CD4-positive, alpha-beta T cell treated with Interleukin-21 for 1 hour (primary cell): ENCODE data around the gene PPP2R5C.
A peak's percentile ranks its signal among the peaks of the same experiment; 100 is the strongest.

Experiments used
- DNase-seq: peaks from one replicate; pipeline ENCODE4 v3.0.0-alpha.2; 2020

The PPP2R5C gene

DNA sequence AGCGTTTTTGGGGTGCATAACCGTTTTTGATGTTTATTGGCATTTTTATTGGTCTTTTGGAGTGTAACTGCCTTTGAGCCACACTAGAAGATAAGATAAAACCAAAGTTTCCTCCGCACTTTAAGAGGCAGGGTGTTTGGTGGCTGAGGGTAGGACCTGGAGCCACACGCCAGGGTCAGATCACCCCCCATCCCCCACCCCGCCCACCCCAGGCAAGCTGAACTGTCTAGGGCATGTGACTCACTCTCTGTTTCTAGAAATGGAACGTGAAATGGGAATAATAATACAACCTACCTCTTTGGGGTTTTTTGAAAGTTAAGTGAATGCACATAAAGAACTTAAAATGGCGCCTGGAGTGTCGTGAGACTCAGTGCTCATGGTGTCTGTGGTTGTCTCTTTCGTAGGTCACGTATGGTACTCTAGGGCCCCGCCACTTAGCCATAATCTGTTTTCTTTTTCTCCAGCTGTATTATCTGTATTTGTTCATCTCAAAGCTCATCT is 56.0 kb downstream of the PPP2R5C start:
- DNase-seq: peak; percentile 71

DNA sequence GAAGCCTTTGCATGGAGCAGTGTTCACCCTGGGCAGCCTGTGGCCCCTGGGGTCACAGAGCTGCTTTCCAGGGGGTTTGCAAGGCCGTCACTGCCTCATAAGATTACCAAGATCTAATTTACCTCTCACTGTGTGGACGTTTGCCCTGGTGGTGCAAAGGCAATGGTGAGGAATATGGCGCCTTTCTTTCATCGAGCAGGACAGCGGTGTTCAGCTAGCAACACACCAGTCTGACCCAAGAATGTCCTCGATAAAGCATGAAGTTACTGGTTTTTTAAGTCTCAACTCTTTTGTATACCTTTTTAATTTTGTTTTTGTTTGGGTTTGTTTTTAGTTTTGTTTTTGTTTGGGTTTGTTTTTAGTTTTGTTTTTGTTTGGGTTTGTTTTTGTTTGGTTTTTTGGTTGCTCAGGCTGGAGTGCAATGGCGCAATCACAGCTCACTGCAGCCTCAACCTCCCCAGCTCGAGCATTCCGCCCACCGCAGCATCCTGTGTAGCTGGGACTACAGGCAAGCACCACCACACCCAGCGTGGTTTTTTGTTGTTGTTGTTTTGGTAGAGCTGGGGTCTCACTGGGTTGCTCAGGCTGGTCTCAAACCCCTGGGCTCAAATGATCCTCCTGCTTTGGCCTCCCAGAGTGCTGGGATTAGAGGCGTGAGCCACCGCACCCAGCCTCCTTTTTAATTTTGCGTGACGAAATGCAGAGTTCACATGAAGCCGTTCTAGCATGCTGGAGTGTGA is 57.9 kb downstream of the PPP2R5C start:
- DNase-seq: peak; percentile 94

DNA sequence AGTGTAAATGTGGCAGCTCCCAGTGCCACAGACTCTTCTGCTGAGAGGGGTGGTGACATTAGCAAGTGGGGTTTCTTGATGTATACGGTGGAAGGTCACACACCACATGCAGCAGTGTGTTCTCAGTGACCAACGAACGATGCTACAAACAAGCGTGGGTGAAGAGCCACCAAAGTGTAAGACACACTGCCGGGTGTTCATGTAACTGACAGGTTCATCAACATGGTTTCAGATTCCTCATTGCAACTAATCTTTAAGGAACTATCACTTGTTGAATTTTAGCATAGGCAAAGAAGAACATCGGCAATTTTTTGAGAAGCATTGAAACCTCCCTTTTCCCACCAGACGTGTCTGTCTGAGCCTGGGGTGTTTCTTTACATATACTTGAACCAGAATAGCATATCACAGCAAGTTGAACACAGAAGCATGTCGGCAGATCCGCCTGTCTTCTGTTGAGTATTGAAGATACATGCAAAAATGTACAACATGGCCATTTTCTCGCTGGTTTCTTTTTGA is 58.8 kb downstream of the PPP2R5C start:
- peak; percentile 79 for DNase-seq

DNA sequence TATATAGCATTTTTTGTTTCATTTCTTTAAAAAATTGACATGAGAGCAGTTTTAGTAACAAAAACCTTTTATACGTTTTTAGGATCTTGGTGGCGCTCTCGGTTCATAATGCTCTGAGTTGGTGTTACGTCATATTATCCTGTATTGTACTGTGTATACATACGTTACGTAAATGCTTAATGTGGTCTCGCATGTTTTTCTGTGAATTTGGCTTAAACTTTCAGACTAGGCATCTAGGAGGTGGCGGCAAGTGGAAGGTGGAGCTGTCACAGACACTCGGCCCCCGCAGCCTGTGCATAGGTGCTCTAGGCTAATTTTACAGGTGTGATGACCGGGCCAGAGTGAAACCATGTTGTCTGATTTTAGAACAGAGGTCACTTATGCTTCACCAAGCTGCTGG is 60.0 kb downstream of the PPP2R5C start:
- DNase-seq: peak; percentile 93

DNA sequence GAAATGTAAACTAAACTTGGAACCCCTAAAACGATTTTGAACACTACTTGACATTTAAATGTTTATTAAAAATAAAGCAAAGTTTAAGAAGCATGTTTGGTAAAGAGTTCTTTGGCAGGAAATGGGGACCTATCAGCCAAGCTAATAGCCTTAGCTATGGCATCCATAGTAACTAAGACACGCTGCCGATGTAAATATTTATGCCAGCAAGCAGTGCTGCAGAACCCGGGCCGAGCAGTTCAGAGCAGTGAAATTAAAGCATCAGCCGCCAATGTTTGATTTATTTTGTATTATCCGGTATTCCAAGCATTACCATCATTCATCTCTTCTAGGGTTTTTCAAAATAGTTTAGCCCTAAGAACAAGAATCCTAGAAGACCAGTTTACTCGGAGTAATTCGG is 61.6 kb downstream of the PPP2R5C start:
- peak; percentile 84 for DNase-seq

DNA sequence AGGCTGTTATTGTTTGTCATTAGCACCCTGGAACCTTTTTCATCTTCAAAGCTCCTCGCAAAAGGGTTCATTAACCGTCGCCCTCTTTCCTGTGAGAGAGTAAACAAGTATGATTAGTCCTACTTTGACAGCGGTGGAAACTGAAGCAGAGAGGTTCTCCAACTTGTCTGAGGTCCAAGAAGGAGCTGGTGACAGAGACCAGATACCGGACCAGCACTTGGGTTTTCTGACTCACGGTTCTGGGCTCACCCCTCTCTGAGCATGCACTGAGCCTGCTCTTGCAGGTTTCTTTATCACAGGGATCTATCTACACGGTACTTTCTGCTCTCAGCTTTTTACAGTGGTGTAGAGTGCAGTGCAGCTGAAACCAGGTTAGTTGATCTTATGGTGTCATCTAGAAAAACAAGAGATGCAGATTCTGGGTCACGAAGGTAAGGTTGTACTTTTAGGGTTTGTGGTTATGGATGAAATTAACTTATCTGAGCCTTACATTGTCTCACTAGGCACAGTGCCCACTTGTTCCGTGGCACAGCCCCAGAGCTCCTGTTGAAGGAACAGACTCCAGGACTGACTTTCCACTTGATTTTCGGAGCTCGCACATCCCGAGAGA is 62.1 kb downstream of the PPP2R5C start:
- DNase-seq: peak; percentile 90

DNA sequence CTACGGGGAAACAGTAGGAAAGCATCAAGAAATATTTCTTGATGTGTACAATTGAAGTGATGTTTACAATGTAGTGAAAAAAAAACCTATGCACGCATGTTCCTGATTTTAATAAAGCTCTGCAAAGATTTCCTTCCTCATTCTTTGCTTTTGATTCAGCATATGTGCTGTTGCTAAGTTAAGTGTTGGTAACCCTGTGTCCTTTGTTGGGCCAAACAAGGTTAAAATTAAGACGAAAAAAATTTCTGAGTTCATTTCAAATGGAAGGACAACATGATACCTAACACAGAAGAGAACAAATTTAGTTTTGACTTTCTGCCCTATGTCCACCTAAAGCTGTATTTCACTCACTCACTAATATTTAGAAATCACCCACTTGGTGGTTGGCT is 62.8 kb downstream of the PPP2R5C start:
- DNase-seq: no peak

DNA sequence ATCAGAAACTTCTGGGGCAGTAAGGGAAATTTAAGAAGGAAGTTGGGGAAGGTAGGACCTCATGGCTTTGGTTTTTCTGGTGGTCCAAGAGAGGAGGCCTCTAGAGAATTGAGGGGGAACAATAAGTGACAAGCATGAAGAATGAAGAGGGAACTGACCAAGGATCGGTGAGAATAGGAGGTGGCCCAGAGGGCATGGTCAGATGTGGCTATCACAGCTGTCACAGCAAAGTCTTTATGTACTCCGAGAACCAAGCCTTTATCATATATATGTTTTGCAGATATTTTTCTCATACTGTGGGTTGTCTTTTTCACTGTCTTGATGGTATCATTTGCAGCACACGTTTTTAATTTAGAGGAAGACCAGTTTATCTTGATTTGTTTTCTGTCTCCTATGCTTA is 64.3 kb downstream of the PPP2R5C start:
- no peak for DNase-seq

DNA sequence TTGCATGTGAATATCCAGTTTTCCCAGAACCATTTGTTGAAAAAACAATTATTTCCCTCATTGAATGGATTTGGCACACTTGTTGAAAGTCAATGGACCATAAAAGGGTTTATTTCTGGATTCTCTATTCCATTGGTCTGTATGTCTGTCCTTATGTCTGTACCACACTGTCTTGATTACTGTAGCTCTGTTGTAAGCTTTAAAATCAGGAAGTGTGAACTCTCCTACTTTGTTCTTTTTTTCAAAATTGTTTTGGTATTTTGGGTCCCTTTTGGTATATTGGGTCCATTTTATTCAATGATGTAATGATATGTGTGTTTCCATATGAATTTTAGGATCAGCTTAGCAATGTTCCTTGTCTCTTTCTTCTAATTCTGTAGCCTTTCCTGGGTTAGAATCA is 64.8 kb downstream of the PPP2R5C start:
- DNase-seq: no peak

DNA sequence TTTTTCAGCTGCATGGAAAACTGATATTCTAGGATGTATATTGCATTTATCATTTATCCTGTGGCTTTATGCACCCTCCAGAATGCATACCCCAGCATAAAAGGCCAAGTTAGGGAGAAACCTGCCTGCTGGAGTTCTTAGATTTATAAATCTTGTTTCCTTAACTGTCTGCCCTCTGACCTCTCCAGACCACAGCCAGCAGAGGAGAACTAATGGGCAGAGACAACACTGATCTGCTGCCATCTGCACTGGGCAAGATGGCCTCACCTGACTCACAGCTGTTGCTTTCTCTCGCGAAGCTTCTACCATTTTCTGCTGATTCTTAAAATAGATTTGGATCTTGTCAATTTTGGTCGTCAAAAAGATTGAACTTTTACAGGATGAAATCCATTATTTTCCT is 65.8 kb downstream of the PPP2R5C start:
- no peak for DNase-seq

DNA sequence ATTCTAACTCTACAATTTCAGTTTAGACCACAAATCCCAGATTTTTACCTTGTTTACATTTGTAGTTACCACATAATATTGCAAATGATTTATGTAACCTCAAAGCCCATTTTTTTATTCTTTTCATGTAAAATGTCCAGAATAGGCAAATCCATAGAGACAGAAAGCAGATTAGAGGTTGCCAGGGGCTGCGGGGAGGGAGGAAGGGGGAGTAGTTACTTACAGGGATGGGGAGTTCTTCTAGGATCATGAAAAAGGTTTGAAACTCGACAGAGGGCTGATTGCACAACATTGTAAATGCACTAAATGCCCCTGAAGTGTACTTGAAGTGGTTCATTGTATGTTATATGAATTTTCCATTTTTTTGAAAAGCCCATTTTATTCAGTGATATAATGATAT is 66.5 kb downstream of the PPP2R5C start:
- DNase-seq: no peak

DNA sequence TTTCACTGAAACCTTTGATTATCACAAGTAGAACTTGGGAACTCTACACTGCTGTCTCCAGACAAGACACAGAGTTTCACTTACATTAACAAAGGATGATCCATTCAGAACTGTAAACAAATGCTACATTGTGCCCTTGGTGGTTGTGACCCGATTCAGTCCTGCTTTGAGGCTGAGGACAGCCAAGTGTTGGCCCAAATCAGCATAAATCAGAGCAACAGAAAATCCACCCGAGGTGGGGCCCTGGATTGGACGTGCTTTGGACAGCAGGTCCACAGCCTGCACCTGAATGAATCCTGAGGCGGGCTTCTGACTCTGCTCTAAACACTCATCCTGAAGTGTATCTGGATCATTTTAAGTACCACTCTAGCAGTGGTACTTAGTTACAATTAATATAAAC is 68.8 kb downstream of the PPP2R5C start:
- DNase-seq: no peak

DNA sequence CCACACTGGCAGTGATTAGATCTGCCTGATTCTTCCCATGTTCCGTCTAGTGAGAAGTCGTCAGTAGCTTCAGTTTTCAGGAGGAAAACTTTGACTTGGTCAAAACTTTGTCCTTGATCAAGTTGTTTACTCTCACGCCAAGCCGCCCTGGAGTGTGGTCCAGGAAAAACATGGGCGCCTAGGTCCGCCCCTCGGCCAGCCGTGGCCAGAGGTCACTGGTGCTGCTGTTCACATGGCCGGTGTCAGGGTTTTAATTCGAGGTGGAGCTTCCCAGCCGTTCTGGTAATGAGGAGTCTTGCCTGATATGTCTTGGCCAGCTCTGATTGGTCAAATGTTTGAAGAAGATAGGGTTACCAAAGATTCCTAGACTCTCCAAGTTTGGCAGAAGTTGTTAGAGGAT is 71.5 kb downstream of the PPP2R5C start:
- DNase-seq: no peak

DNA sequence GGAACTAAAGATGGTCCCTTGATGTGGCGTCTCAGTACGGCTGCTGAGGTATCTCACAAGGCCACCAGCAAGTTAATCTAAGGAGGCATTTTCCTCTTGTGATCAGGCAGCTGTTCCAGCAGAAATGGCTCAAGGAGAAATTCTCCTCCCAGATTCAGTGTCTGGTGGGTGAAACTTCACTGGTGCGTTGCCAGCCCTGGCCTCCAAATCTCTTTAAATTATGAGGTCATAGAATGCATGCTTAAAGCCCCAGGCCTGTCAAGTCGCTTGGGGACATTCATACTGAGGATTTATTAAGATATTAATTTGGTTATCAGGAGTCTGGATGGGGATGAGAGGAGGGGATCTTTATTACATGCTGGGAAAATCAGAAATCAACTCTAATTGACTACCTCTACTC is 72.9 kb downstream of the PPP2R5C start:
- no peak for DNase-seq

DNA sequence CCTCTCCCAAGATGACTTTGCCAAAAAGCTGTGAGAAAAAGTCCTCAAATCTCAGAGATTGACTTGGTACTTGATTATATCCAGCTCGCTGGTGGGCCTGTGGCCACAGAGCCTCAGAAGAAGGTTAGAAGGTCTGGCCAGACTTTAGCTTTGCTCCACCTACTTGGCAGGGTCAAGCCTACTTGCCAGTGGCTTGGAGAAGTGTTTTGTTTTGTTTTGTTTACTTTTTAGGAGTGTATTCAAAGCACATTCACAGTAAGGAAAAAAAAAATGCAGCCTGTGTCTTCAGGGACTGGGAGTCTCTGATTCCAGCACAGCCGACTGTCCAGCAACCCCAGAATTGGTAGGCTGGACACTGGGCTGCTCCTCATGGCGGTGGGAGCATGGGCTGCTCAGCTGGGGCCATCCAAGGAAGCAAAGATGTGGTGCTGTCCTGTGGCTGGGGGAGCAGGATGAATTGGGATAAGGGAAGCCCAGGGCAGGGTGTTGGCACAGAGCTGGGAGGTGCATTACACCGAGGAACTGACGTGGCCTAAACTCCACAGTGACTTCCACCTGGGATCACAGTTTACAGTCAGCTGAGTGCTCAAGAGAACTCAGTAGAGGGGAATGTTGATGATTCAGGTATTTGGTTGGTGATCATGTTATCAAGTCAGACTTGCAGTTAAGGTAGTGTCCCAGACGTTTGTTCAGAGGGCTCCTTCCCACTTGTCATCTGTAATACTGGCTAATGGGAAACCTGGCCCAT is 73.5 kb downstream of the PPP2R5C start:
- no peak for DNase-seq

DNA sequence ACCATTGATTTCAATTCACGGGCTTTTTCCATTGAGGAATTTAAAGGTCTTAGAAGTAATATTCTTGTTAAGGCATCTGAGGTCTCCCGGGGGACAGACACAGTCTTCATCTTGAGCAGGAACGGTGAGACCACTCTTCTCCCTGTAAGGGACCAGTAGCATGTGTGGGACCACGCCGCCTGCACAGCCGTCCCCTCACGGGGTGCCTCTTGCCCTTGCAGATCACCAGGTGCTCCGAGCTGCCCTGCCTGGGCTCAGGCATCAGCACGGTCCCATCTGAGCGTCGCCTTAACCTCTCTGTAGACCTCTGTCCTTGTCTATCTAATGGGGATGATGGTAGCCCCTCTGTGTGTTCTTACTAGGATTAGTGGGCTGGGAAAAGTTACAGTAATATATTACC is 74.1 kb downstream of the PPP2R5C start:
- DNase-seq: no peak

DNA sequence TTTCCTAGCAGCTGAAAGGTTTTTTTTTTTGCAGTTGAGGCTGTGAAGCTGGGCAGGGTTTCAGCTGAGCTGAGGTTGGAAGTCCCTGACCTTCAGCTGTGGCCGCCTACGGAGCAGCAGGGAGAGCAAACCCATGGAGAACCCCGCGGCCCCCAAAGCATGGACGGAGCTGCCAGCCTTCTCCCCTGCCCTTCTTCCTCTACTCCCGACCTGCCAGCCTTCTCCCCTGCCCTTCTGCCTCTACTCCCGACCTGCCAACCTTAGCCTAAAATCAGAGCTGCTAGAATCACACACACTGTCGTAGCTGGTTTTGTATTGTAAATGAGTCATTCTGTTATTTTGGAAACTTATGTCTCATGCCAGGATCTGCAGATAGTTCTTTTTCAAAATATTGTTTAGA is 74.6 kb downstream of the PPP2R5C start:
- no peak for DNase-seq

DNA sequence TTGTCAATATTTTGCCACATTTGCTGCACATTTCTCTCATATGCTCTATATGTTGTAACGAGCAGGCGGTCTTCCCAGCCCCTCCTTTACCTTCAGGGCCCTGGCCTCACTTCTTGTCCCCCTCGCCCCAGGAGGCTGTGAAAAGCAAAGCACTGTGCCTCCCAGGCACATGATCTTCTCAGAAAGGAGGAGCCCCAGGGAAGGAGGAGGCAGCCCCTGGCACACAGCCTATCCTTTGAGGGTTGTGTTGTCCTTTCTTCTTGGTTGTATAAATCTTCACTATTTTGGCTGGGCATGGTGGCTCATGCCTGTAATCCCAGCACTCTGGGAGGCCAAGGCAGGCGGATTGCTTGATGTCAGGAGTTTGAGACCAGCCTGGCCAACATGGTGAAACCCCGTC is 77.0 kb downstream of the PPP2R5C start:
- no peak for DNase-seq

DNA sequence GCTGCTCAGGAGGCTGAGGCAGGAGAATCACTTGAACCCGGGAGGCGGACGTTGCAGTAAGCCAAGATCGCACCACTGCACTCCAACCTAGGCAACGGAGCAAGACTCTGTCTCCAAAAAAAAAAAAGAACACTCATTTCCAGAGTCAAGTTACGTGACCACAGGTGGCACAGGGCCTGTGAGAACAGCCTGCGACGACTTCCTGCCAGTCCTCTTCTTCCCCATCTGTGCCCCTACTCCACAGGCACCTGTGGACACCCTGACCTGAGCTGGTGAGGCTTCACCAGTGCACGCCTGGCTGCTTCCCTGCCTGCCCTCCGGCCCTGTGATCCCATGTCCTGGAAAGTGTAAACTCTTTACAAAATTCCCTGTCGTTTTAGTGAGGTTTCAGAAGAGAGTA is 77.7 kb downstream of the PPP2R5C start:
- DNase-seq: peak; percentile 55

DNA sequence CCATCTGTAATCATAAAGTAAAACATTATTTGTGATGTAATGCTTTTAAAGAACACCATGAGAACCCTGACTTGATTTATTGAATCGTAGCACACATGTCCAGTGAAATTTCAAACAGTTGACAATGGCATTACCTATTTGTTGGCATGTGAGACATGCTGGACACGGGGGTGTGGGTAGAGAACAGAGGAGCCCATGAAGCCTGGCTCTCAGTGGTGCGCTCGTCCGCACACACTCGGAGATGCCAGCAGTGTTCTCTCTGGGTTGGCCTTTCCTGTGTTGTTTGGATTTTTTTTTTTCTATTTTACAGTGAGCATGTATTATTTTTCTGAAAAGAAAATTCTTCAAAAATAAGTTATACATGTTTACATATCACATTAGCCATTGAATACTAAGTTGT is 78.2 kb downstream of the PPP2R5C start:
- DNase-seq: no peak

DNA sequence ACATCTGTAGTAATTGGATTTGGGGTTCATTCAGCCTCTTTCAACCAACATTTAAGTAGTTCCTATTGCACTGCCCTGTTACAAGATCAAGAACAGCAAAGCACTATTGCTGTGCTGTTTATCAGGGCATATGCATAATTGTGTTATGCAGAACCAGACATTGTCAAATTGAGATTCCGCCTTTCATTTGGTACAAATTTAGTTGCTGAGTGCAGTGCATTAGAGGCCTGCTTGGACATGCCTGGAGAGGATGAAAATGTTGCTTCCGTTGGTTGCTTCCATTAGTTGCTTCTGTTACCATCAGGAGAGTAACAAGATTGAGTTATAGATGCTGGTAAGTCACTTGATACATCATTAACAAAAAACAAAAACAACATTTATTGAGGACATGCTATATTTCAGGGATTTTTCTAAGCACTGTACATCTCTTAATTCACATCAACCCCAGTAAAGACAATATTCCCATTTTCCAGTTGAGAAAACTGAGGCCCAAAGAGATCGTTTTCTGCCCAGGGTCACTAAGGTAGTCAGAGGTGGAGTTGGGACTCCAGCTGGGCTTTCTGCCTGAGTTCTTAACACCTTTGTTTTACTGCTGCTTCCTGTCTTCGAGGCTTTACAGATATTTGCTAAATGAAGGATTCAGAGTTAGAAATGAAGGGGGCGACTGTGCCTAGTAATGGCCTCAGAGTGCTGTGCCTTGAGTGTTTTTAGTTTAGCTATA is 79.3 kb downstream of the PPP2R5C start:
- DNase-seq: no peak

DNA sequence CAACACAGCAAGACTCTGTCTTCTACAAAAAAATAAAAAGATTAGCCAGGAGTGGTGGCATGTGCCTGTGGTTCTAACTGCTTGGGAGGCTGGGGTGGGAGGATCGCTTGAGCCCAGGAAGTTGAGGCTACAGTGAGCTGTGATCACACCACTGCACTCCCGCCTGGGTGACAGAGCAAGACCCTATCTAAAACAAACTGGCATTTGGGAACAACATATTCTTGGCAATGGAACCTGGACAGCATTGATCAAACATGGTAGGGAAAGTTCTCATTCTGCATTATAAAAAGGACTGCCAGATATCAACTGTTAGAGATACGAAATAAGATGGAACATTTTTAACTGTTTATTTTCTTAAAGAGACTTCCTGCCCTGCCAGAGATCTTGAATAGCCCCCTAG is 81.5 kb downstream of the PPP2R5C start:
- DNase-seq: no peak

DNA sequence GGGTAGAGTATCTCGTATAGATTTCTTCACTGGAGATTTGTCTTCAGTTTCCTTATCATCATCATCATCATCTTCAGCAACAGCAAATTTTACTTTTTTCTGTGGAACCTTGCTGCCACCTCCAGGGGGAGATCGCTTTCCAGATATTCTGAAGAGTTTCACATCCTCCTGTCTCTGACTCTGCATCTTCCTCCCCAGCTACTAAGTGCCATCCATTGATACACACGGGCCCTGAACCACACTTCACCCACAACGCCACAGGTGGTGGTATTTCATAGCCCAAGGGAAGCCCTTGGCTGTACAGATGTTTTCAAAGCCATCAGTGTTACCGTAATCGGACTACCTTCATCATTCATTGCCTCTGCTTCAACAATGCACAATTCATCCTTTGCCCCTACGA is 82.2 kb downstream of the PPP2R5C start:
- peak; percentile 79 for DNase-seq
